H9 (cell line): ENCODE data around the gene SETBP1. TPM values are rescaled to one million over a fixed set of nuclear protein-coding genes. Genes with fewer than 3 reads are reported as not detected.

Source experiments
- DNase-seq: peaks from one replicate; pipeline ENCODE4 v3.0.0-alpha.2; 2017
- H2AFZ ChIP-seq: one replicate; pipeline ENCODE4 v1.6.1; 2013; ENCODE audit warnings: mild to moderate bottlenecking, low read length, control low read depth, moderate library complexity
- H2AK5ac ChIP-seq: 2 replicates; pipeline ENCODE4 v1.6.1; 2013; ENCODE audit warnings: low read length, control low read depth, mixed read lengths; ENCODE audit not compliant: insufficient read length
- H2BK120ac ChIP-seq: one replicate; pipeline ENCODE4 v1.6.1; 2013; ENCODE audit warnings: low read depth, mild to moderate bottlenecking, low read length, control low read depth, inconsistent platforms; ENCODE audit not compliant: poor library complexity, severe bottlenecking
- H2BK12ac ChIP-seq: 2 replicates; pipeline ENCODE4 v1.6.1; 2013; ENCODE audit warnings: low read length, control low read depth, mixed read lengths, low read depth; ENCODE audit not compliant: insufficient read length
- H2BK15ac ChIP-seq: 2 replicates; pipeline ENCODE4 v1.6.1; 2013; ENCODE audit warnings: low read depth, low read length, control low read depth
- H2BK20ac ChIP-seq: one replicate; pipeline ENCODE4 v1.6.1; 2013; ENCODE audit warnings: low read depth, mild to moderate bottlenecking, low read length, control low read depth, inconsistent platforms; ENCODE audit not compliant: poor library complexity, severe bottlenecking
- H2BK5ac ChIP-seq: 2 replicates; pipeline ENCODE4 v1.6.1; 2013; ENCODE audit warnings: low read length, control low read depth, mixed read lengths; ENCODE audit not compliant: insufficient read length
- H3K14ac ChIP-seq: 2 replicates; pipeline ENCODE4 v1.6.1; 2013; ENCODE audit warnings: low read length, control low read depth; ENCODE audit not compliant: insufficient read depth
- H3K18ac ChIP-seq: 2 replicates; pipeline ENCODE4 v1.6.1; 2013; ENCODE audit warnings: low read depth, mild to moderate bottlenecking, mixed read lengths, low read length, control low read depth; ENCODE audit not compliant: insufficient read length
- H3K23ac ChIP-seq: 2 replicates; pipeline ENCODE4 v1.6.1; 2013; ENCODE audit warnings: low read length, control low read depth, mixed read lengths, low read depth; ENCODE audit not compliant: insufficient read length
- H3K23me2 ChIP-seq: 2 replicates; pipeline ENCODE4 v1.6.1; 2013; ENCODE audit warnings: low read depth, mild to moderate bottlenecking, mixed read lengths, low read length, control low read depth; ENCODE audit not compliant: insufficient read length, poor library complexity, severe bottlenecking
- H3K27ac ChIP-seq: 2 replicates; pipeline ENCODE4 v1.5.1; 2013; ENCODE audit warnings: low read length, control low read depth, mixed read lengths, low read depth; ENCODE audit not compliant: insufficient read length
- H3K27me3 ChIP-seq: 2 replicates; pipeline ENCODE4 v1.6.1; 2013; ENCODE audit warnings: low read length, control low read depth, inconsistent platforms; ENCODE audit not compliant: insufficient read depth
- H3K4ac ChIP-seq: 2 replicates; pipeline ENCODE4 v1.6.1; 2013; ENCODE audit warnings: low read depth, mild to moderate bottlenecking, control low read depth, inconsistent platforms, low read length, moderate library complexity
- H3K4me1 ChIP-seq: 2 replicates; pipeline ENCODE4 v1.6.1; 2013; ENCODE audit warnings: low read length, control low read depth, inconsistent platforms; ENCODE audit not compliant: insufficient read depth
- H3K4me2 ChIP-seq: 2 replicates; pipeline ENCODE4 v1.6.1; 2013; ENCODE audit warnings: low read length, control low read depth, mixed read lengths; ENCODE audit not compliant: insufficient read length, insufficient read depth
- H3K56ac ChIP-seq: 2 replicates; pipeline ENCODE4 v1.6.1; 2013; ENCODE audit warnings: low read depth, mild to moderate bottlenecking, mixed read lengths, low read length, control low read depth; ENCODE audit not compliant: insufficient read length
- H3K79me1 ChIP-seq: 2 replicates; pipeline ENCODE4 v1.6.1; 2013; ENCODE audit warnings: low read depth, mild to moderate bottlenecking, moderate library complexity, low read length, control low read depth, inconsistent platforms; ENCODE audit not compliant: insufficient read depth, poor library complexity, severe bottlenecking
- H3K79me2 ChIP-seq: 2 replicates; pipeline ENCODE4 v1.6.1; 2013; ENCODE audit warnings: low read length, control low read depth, inconsistent platforms; ENCODE audit not compliant: insufficient read depth
- H3K9ac ChIP-seq: 2 replicates; pipeline ENCODE4 v1.6.1; 2013; ENCODE audit warnings: low read length, control low read depth, mixed read lengths; ENCODE audit not compliant: insufficient read length; ENCODE audit errors: extremely low read depth
- H3K9me3 ChIP-seq: one replicate; pipeline ENCODE4 v1.6.1; 2013; ENCODE audit warnings: low read depth, low read length, inconsistent platforms; ENCODE audit not compliant: control insufficient read depth
- H3T11ph ChIP-seq: one replicate; pipeline ENCODE4 v1.6.1; 2013; ENCODE audit warnings: mild to moderate bottlenecking, low read length, control low read depth, inconsistent platforms
- H4K20me1 ChIP-seq: one replicate; pipeline ENCODE4 v1.6.1; 2013; ENCODE audit not compliant: control insufficient read depth, insufficient read length, insufficient read depth
- H4K5ac ChIP-seq: 2 replicates; pipeline ENCODE4 v1.6.1; 2013; ENCODE audit warnings: low read depth, mild to moderate bottlenecking, mixed read lengths, low read length, control low read depth; ENCODE audit not compliant: insufficient read length
- H4K8ac ChIP-seq: replicated peaks from 2 replicates; pipeline ENCODE4 v1.6.1; 2013; ENCODE audit warnings: low read length, control low read depth, mixed read lengths, low read depth; ENCODE audit not compliant: insufficient read length
- H4K91ac ChIP-seq: 2 replicates; pipeline ENCODE4 v1.6.1; 2013; ENCODE audit warnings: low read depth, mild to moderate bottlenecking, moderate library complexity, mixed read lengths, low read length, control low read depth; ENCODE audit not compliant: insufficient read length
- H3K27ac Mint-ChIP-seq, 3 experiments: 2 replicates in 2 of 3; 3 replicates in 1 of 3; pipeline ENCODE4 v1.8.0; 2020 to 2021; ENCODE audit warnings: mixed read lengths in 3 of 3, mild to moderate bottlenecking in 1 of 3, moderate library complexity in 1 of 3
- H3K27me3 Mint-ChIP-seq: 2 replicates; pipeline ENCODE4 v1.8.0; 2021; ENCODE audit warnings: low read depth, mild to moderate bottlenecking, moderate library complexity, mixed read lengths
- H3K36me3 Mint-ChIP-seq, 3 experiments: 2 replicates in 2 of 3; 3 replicates in 1 of 3; pipeline ENCODE4 v1.8.0; 2020 to 2021; ENCODE audit warnings: low read depth in 3 of 3, mixed read lengths in 3 of 3; ENCODE audit not compliant: insufficient read depth in 1 of 3
- H3K4me1 Mint-ChIP-seq, 2 experiments: 2 replicates each; pipeline ENCODE4 v1.8.0; 2020; ENCODE audit warnings: mixed read lengths in 2 of 2
- H3K4me3 Mint-ChIP-seq, 2 experiments: 2 replicates in 1 of 2; 3 replicates in 1 of 2; pipeline ENCODE4 v1.8.0; 2020 to 2021; ENCODE audit warnings: mild to moderate bottlenecking in 2 of 2, mixed read lengths in 2 of 2, moderate library complexity in 1 of 2
- H3K9me3 Mint-ChIP-seq, 2 experiments: 2 replicates in 1 of 2; 3 replicates in 1 of 2; pipeline ENCODE4 v1.8.0; 2020; ENCODE audit warnings: mild to moderate bottlenecking in 2 of 2, mixed read lengths in 2 of 2, moderate library complexity in 1 of 2
- WGBS: extraction: QIAGEN DNeasy Blood & Tissue Kit; methylation state at CpG from one replicate; pipeline ENCODE4 v1.1.7; 2013; ENCODE audit warnings: missing lambda C conversion rate, low lambda C conversion rate, mixed read lengths; ENCODE audit not compliant: insufficient read length; ENCODE audit errors: extremely low coverage; 5-methylcytosine and 5-hydroxymethylcytosine counted together
- total RNA-seq: library from RNA; stranded (reverse); gene quantifications from 2 replicates; pipeline ENCODE4 v1.2.1, GENCODE V29; 2021
- TF ChIP-seq, protein P1 (sequence below): fragments of 200-600 bp; sonication (generic); conservative IDR thresholded peaks from 3 replicates; pipeline ENCODE4 v1.8.0; 2021; ENCODE audit warnings: antibody characterized with exemption, mild to moderate bottlenecking

The SETBP1 gene
- total RNA-seq, 1 experiment from 2014 or later: 4.6 TPM

DNA sequence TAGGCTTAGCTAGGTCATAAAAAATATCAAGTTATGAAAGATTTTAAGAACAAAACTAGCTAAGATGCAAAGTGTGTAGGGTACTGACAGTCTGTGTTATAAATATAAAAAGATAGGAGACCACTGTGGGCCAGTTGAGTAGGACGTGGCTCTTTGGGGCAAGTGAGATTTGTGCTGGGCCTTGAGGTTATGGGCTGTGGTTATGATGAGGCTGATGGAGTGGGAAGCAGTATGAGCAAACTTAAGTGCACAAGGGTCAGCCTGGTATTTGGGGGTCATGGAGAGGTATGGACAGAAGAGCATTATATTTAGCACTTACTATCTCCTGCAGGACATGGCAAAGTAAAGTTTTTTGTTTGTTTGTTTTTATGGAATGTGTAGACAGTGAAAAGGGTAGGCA is 70.1 kb downstream of the SETBP1 start:
- H3K9me3 Mint-ChIP-seq: no peaks in the 10 kb centered on the region
- Histone ChIP-seq H3K56ac (no peak overlapping the region), H3K14ac (no peak overlapping the region), H3K4me1 (no peaks in the 10 kb centered on the region), H3T11ph (no peak overlapping the region), H3K27me3 (no peaks in the 10 kb centered on the region), H2AFZ (no peak overlapping the region), H3K27ac (no peak overlapping the region), H2AK5ac (no peak overlapping the region), H2BK5ac (no peak overlapping the region), H4K20me1 (no peaks in the 10 kb centered on the region), H3K9ac (no peak overlapping the region), H3K4ac (no peak overlapping the region), H2BK120ac (no peak overlapping the region), H3K9me3 (no peaks in the 10 kb centered on the region), H3K23me2 (no peaks in the 10 kb centered on the region), H4K5ac (no peak overlapping the region), H3K4me2 (no peak overlapping the region), H2BK15ac (no peak overlapping the region), H2BK12ac (no peak overlapping the region), H3K79me1 (no peaks in the 10 kb centered on the region), H2BK20ac (no peak overlapping the region), H4K8ac (no peak overlapping the region), H4K91ac (no peak overlapping the region), H3K79me2 (no peaks in the 10 kb centered on the region), H3K23ac (no peak overlapping the region), H3K18ac (peak overlapping the region; percentile 11)
- H3K27ac Mint-ChIP-seq: no peak overlapping the region; a peak in 1 of 7 replicates
- TF ChIP-seq, protein P1, sequence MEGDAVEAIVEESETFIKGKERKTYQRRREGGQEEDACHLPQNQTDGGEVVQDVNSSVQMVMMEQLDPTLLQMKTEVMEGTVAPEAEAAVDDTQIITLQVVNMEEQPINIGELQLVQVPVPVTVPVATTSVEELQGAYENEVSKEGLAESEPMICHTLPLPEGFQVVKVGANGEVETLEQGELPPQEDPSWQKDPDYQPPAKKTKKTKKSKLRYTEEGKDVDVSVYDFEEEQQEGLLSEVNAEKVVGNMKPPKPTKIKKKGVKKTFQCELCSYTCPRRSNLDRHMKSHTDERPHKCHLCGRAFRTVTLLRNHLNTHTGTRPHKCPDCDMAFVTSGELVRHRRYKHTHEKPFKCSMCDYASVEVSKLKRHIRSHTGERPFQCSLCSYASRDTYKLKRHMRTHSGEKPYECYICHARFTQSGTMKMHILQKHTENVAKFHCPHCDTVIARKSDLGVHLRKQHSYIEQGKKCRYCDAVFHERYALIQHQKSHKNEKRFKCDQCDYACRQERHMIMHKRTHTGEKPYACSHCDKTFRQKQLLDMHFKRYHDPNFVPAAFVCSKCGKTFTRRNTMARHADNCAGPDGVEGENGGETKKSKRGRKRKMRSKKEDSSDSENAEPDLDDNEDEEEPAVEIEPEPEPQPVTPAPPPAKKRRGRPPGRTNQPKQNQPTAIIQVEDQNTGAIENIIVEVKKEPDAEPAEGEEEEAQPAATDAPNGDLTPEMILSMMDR: no peak
- no peaks in the 10 kb centered on the region; the same call in 1 of the 2 replicates for H3K27me3 Mint-ChIP-seq
- H3K4me3 Mint-ChIP-seq: no peak overlapping the region
- H3K4me1 Mint-ChIP-seq: 0 out of 4 replicates have a peak, but pooled peaks cover 0 to 3% of the 10 kb centered on the region in 2 experiments
- no CpG with 5 or more reads among the region's 1 CpG for WGBS
- H3K36me3 Mint-ChIP-seq: no peaks in the 10 kb centered on the region
- DNase-seq: no peak
